Muscle of arm (tissue), 14 donors: ENCODE results near the gene SH3GL2. TPM values are rescaled to one million over a fixed set of nuclear protein-coding genes. Genes with fewer than 3 reads are reported as not detected.
A peak's percentile ranks its signal among the peaks of the same experiment; 100 is the strongest.

ENCODE experiments used
- DNase-seq: peaks from one replicate; pipeline ENCODE4 v3.0.0-alpha.2; 2013
- long read RNA-seq, 11 donors: transcript quantifications; one replicate each; lab custom pipeline, GENCODE V29; 2026
- polyA plus RNA-seq, 12 donors: library from polyadenylated mRNA; unstranded; fragments of 120-200 nt; gene quantifications; one replicate each; pipeline ENCODE4 v1.2.1, GENCODE V29; 2013; ENCODE audit not compliant: insufficient read length in 12 of 12

Gene SH3GL2
- under 1 TPM in 9 of 12 donors, not detected in 3; 0.08 to 0.19 (median 0.13) TPM for polyA plus RNA-seq
- long read RNA-seq, donor 1, result 0 reads
- long read RNA-seq, donor 2, result 0 reads
- long read RNA-seq, donor 3, result 0 reads
- long read RNA-seq, donor 4, result 0 reads
- long read RNA-seq, donor 5, result 0 reads
- long read RNA-seq, donor 6, result 0 reads
- long read RNA-seq, donor 7, result 0 reads
- long read RNA-seq, donor 8, result 0 reads
- long read RNA-seq, donor 9, result 0 reads
- long read RNA-seq, donor 10, result 0 reads
- long read RNA-seq, donor 11, result 0 reads

- no peak for DNase-seq
Observed at GRCh38 chr9:17578911-17579793, at the start of gene SH3GL2. SH3GL2 (plus strand) TSS chr9:17579066.

GRCh38 chr9:17531642-17532254 lies 47.1 kb upstream of the SH3GL2 start:
- peak; percentile 41 for DNase-seq

- DNase-seq, result no peak
Observed at GRCh38 chr9:17532461-17532860, 46.4 kb upstream of the SH3GL2 start.

GRCh38 chr9:17535176-17535575 lies 43.7 kb upstream of the SH3GL2 start:
- no peak for DNase-seq

- no peak for DNase-seq
Observed at GRCh38 chr9:17536027-17536426, 42.8 kb upstream of the SH3GL2 start.

GRCh38 chr9:17551023-17551422 lies 27.8 kb upstream of the SH3GL2 start:
- DNase-seq, result no peak

- DNase-seq, result no peak
Observed at GRCh38 chr9:17555362-17556054, 23.4 kb upstream of the SH3GL2 start.

- no peak for DNase-seq
Observed at GRCh38 chr9:17556255-17556654, 22.6 kb upstream of the SH3GL2 start.

- no peak for DNase-seq
Observed at GRCh38 chr9:17556935-17557334, 21.9 kb upstream of the SH3GL2 start.

GRCh38 chr9:17571825-17572224 lies 7.0 kb upstream of the SH3GL2 start:
- no peak for DNase-seq

- DNase-seq, result no peak
Observed at GRCh38 chr9:17574342-17574741, 4.5 kb upstream of the SH3GL2 start.

GRCh38 chr9:17578577-17578910 lies 322 bp upstream of the SH3GL2 start:
- no peak for DNase-seq

- DNase-seq, result no peak
Observed at GRCh38 chr9:17580119-17580518, 1.3 kb downstream of the SH3GL2 start.

GRCh38 chr9:17587113-17587512 lies 8.2 kb downstream of the SH3GL2 start:
- DNase-seq, result no peak

- DNase-seq, result no peak
Observed at GRCh38 chr9:17588395-17588794, 9.5 kb downstream of the SH3GL2 start.

GRCh38 chr9:17588941-17589340 lies 10.1 kb downstream of the SH3GL2 start:
- DNase-seq, result no peak

GRCh38 chr9:17589771-17590170 lies 10.9 kb downstream of the SH3GL2 start:
- DNase-seq, result no peak

GRCh38 chr9:17594961-17595360 lies 16.1 kb downstream of the SH3GL2 start:
- DNase-seq, result no peak

- DNase-seq, result no peak
Observed at GRCh38 chr9:17597977-17598376, 19.1 kb downstream of the SH3GL2 start.

GRCh38 chr9:17600962-17601593 lies 22.2 kb downstream of the SH3GL2 start:
- no peak for DNase-seq

GRCh38 chr9:17604556-17604955 lies 25.7 kb downstream of the SH3GL2 start:
- no peak for DNase-seq
